ENCODE results near the gene SPATA31D4.

SPATA31D4 gene

GRCh38 chr9:81890104-81890503 lies 38.1 kb upstream of the SPATA31D4 start:
- H3K36me3 ChIP-seq (ENCODE audit: control insufficient read depth in 2 of 2, insufficient read depth in 1 of 2, low read length in 2 of 2), result no peaks in the 10 kb centered on the region
- ChIA-PET CTCF (interaction anchor here (0.7 kb wide), 1 partner anchor 333 kb away, joined by 6 read pairs; no protein-coding TSS in a partner anchor), POLR2A (no interaction called here)
- H3K27ac ChIP-seq (ENCODE audit: extremely low read depth, low read depth, low read length), result no peak overlapping the region
- no peaks in the 10 kb centered on the region for H3K4me1 ChIP-seq (ENCODE audit: control insufficient read depth, insufficient read depth, low read length)
- H3K4me3 ChIP-seq (ENCODE audit: low read depth, low read length), result no peak overlapping the region
- H3K9me3 ChIP-seq (ENCODE audit: control insufficient read depth, insufficient read depth, low read depth, low read length), result no peaks in the 10 kb centered on the region
- TF ChIP-seq CTCF (tag by site-specific recombination; IDR thresholded peaks at IDR 0.05) (no peak), YY2 (tag by site-specific recombination; IDR thresholded peaks at IDR 0.05) (no peak), ZNF704 (tag by site-specific recombination; IDR thresholded peaks at IDR 0.05) (no peak), ZNF560 (tag by site-specific recombination; IDR thresholded peaks at IDR 0.05; ENCODE audit: borderline replicate concordance) (no peak), ZBTB49 (tag by site-specific recombination; IDR thresholded peaks at IDR 0.05; ENCODE audit: low read depth) (no peak), ZNF544 (tag by site-specific recombination; IDR thresholded peaks at IDR 0.05) (no peak), ZNF692 (tag by site-specific recombination; IDR thresholded peaks at IDR 0.05) (no peak), ZNF416 (tag by site-specific recombination; IDR thresholded peaks at IDR 0.05) (no peak), MZF1 (tag by site-specific recombination; IDR thresholded peaks at IDR 0.05; ENCODE audit: borderline replicate concordance) (no peak), ZNF140 (tag by site-specific recombination; IDR thresholded peaks at IDR 0.05) (no peak)

- CTCF ChIA-PET, result no interaction called here
- POLR2A ChIA-PET, result no interaction called here
- H3K36me3 ChIP-seq (ENCODE audit: control insufficient read depth in 2 of 2, insufficient read depth in 1 of 2, low read length in 2 of 2), result no peaks in the 10 kb centered on the region
- no peak overlapping the region for H3K27ac ChIP-seq (ENCODE audit: extremely low read depth, low read depth, low read length)
- no peak overlapping the region for H3K4me3 ChIP-seq (ENCODE audit: low read depth, low read length)
- no peaks in the 10 kb centered on the region for H3K4me1 ChIP-seq (ENCODE audit: control insufficient read depth, insufficient read depth, low read length)
- H3K9me3 ChIP-seq (ENCODE audit: control insufficient read depth, insufficient read depth, low read depth, low read length), result no peaks in the 10 kb centered on the region
- TF ChIP-seq ZNF155 (tag by site-specific recombination; IDR thresholded peaks at IDR 0.05) (no peak), SALL2 (tag by site-specific recombination; IDR thresholded peaks at IDR 0.05; ENCODE audit: borderline replicate concordance) (no peak), PRDM10 (tag by site-specific recombination; IDR thresholded peaks at IDR 0.05) (no peak), ZNF433 (tag by site-specific recombination; IDR thresholded peaks at IDR 0.05; ENCODE audit: low read depth) (no peak), BCL6B (tag by site-specific recombination; IDR thresholded peaks at IDR 0.05) (no peak), ZNF791 (tag by site-specific recombination; IDR thresholded peaks at IDR 0.05) (no peak), ZNF239 (tag by site-specific recombination; IDR thresholded peaks at IDR 0.05) (no peak), ZNF174 (tag by site-specific recombination; IDR thresholded peaks at IDR 0.05) (no peak), ZNF132 (tag by site-specific recombination; IDR thresholded peaks at IDR 0.05; ENCODE audit: borderline replicate concordance) (no peak), PBX3 (CRISPR knock-in tag; IDR thresholded peaks at IDR 0.05) (no peak), MZF1 (tag by site-specific recombination; IDR thresholded peaks at IDR 0.05; ENCODE audit: borderline replicate concordance) (no peak), ZNF560 (tag by site-specific recombination; IDR thresholded peaks at IDR 0.05; ENCODE audit: borderline replicate concordance) (no peak)
Measured at GRCh38 chr9:81892440-81892839, 35.8 kb upstream of the SPATA31D4 start.

All from HEK293 (cell line).